Heart right ventricle (tissue), 16 donors: ENCODE results near the gene MYT1. TPM values are rescaled to one million over a fixed set of nuclear protein-coding genes. Genes with fewer than 3 reads are reported as not detected.

Experiments
- ATAC-seq, 8 donors: fragments of 200-7000 bp; cut with Tn5 transposase; one replicate each; pipeline ENCODE4 v1.9.1; 2020; ENCODE audit warnings: mild to moderate bottlenecking in 8 of 8, moderate library complexity in 8 of 8, moderate number of reproducible peaks in 1 of 8
- DNase-seq, 2 donors: peaks; one replicate each; pipeline ENCODE4 v3.0.0-alpha.2; 2020
- H3K27ac ChIP-seq, 10 donors: fragments of 200-600 bp; sonication (generic) in 2 of 10; one replicate each; pipeline versions ENCODE4 v1.5.0 to v1.8.0; 2020 to 2022; ENCODE audit warnings: mild to moderate bottlenecking in 3 of 10
- H3K27me3 ChIP-seq, 7 donors: fragments of 200-600 bp; one replicate each; pipeline ENCODE4 v1.8.0; 2021 to 2022; ENCODE audit warnings: mild to moderate bottlenecking in 2 of 7
- H3K36me3 ChIP-seq, 9 donors: fragments of 200-600 bp; sonication (generic) in 1 of 9; one replicate each; pipeline versions ENCODE4 v1.5.0 to v1.8.0; 2020 to 2022; ENCODE audit warnings: mild to moderate bottlenecking in 2 of 9
- H3K4me1 ChIP-seq, 9 donors: fragments of 200-600 bp; sonication (generic) in 1 of 9; one replicate each; pipeline versions ENCODE4 v1.5.0 to v1.8.0; 2020 to 2022; ENCODE audit warnings: mild to moderate bottlenecking in 4 of 9
- H3K4me3 ChIP-seq, 10 donors: fragments of 200-600 bp; sonication (generic) in 2 of 10; one replicate each; pipeline versions ENCODE4 v1.5.0 to v1.8.0; 2020 to 2022; ENCODE audit warnings: mild to moderate bottlenecking in 7 of 10, moderate library complexity in 2 of 10
- H3K9me3 ChIP-seq, 11 donors: fragments of 200-600 bp in 10 of 11; sonication (generic) in 2 of 11; one replicate each; pipeline versions ENCODE4 v1.5.0 to v1.8.0; 2013 to 2022; ENCODE audit warnings: mild to moderate bottlenecking in 2 of 11, control low read depth in 1 of 11, moderate library complexity in 1 of 11
- CTCF ChIP-seq, 9 donors: fragments of 200-600 bp; sonication (generic) in 2 of 9; IDR thresholded peaks; one replicate each; pipeline versions ENCODE4 v1.5.0 to v1.8.0; 2021 to 2022; ENCODE audit warnings: antibody characterized with exemption in 9 of 9, mild to moderate bottlenecking in 5 of 9, moderate library complexity in 1 of 9
- WGBS, 2 donors: extraction: QIAGEN DNeasy Blood & Tissue Kit; methylation state at CpG; one replicate each; pipeline ENCODE4 v1.1.7; 2013; ENCODE audit warnings: inconsistent platforms in 1 of 2; 5-methylcytosine and 5-hydroxymethylcytosine counted together
- intact Hi-C, 10 donors: fragments of 100-400 bp; cut with DNase I; formaldehyde crosslinking; loops; one replicate each; pipeline versions ENCODE4 v1.11.1 to v1.14.2; 2022
- polyA plus RNA-seq, 2 donors: library from polyadenylated mRNA; stranded (reverse); fragments of 200-250 nt; gene quantifications; one replicate each; pipeline ENCODE4 v1.2.3, GENCODE V29; 2013
- total RNA-seq, 10 donors: library from RNA; stranded (reverse); fragmentation: NEBNext Ultra II Directional in 3 of 10; extraction: Animal tissue kit (Norgen Biotek cat#: 25700) in 3 of 10; gene quantifications; one replicate each; pipeline versions ENCODE4 v1.2.1 to v1.2.4, GENCODE V29; 2021 to 2023
- donor health status: Arrhythmogenic right ventricular cardiomyopathy.
- donor health status: ischemic (EF 13 %, LVEDD 7.1; RV severe dilation, severe dysfunction).
- donor health status: healthy with polysubstance abuse.
- donor health status: DM: no; HTN: yes; CAD: no.
- donor health status: DM: no; HTN: no; CAD: no.
- donor health status: ischemic (EF 25% LVEDD 6.9; RV normal size, moderate dysfunction).
- donor health status: ischemic (EF 25% LVEDD 5.7; RV mildly dilated, moderate dysfunction).
- donor health status: healthy.
- donor health status: DM: yes; HTN: yes; CAD: no.
- donor health status: Ischemic cardiomyopathy.
- donor health status: ischemic (EF 35%, LVEDD 5.7; RV mildly dilated, moderate dysfunction).
- donor health status: nonischemic (EF 11% LVEDD 7.7; RV severe dilation, severe dysfunction).
- donor health status: DM: yes; HTN: yes; CAD: no.
- donor health status: PGD.
- donor health status: ischemic (EF 29% LVEDD 5.4; RV normal size, mild dysfunction).
- donor health status: nonischemic (EF 23%, LVEDD 6.1; RV moderate dilation, normal function).

The MYT1 gene
- total and polyA plus RNA-seq, 12 donors, result 0.01 to 0.35 (median 0.11) TPM; not detected in 1

- 85 to 87% methylated on average over 10 of the region's 10 CpGs for WGBS, 2 donors
- no peak for ATAC-seq
- intact Hi-C loops, result no loop called here
- TF ChIP-seq CTCF (IDR thresholded peaks at IDR 0.05), result no peak
- H3K4me3 ChIP-seq, result no peak overlapping the region
- no peaks in the 10 kb centered on the region for H3K9me3 ChIP-seq
- no peaks in the 10 kb centered on the region for H3K4me1 ChIP-seq
- no peaks in the 10 kb centered on the region for H3K36me3 ChIP-seq
- no peak for DNase-seq
- peaks cover 0 to 88% (median 74%) of the 10 kb centered on the region in 7 donors for H3K27me3 ChIP-seq
- H3K27ac ChIP-seq, result no peak overlapping the region
Measured at GRCh38 chr20:64169091-64169560, 4.9 kb downstream of the MYT1 start.

DNA sequence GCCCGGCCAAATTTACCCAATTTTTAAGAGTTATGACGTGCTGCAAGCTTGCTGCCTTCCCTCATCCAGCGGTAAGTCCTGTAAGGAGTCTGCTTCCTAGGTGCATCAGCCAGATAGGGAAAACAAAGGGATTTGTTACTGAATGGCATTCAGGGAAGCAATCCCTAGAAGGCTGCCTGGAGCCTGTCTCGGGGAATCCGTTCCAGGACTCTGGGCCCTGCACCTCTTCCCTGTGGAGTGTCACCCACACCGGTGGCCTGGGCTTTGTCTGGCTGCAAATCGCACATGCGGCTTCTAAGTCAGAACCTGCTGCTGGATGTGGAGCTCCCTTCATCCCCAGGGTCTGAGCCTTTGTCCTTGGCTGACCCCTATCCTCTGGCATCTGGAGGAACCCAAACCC, 7.0 kb downstream of the MYT1 start:
- DNase-seq (no peak), ATAC-seq (no peak)
- Histone ChIP-seq H3K27ac (no peak overlapping the region), H3K27me3 (peaks cover 0 to 67% (median 56%) of the 10 kb centered on the region in 7 donors), H3K9me3 (no peaks in the 10 kb centered on the region), H3K4me1 (no peaks in the 10 kb centered on the region), H3K36me3 (no peaks in the 10 kb centered on the region), H3K4me3 (no peak overlapping the region)
- TF ChIP-seq CTCF (IDR thresholded peaks at IDR 0.05), result no peak
- WGBS, 2 donors, result 74 to 81% methylated on average over 8 of the region's 8 CpGs
- intact Hi-C loops, result no loop called here

DNA sequence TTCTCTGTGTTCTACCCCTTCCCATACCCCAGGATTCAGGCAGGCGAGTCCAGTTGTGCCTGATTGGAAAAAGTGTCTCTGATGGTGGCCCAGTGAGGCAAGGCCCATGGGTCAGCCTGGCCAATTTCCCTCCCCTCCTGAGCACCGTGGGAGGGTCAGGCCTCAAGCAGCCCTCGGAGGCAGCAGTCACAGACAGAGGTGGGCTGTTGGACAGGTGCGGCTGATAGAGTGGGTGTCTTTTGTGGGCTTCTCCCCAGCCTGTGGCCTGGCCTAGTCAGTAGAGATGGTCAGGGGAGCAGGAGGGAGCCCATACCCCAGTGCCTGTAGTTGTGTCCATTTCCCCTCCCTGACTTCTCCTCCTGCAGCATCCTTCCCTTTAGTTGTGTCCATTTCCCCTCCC, 8.9 kb downstream of the MYT1 start:
- no peaks in the 10 kb centered on the region for H3K36me3 ChIP-seq
- intact Hi-C loops, result no loop called here
- H3K27ac ChIP-seq, result no peak overlapping the region
- H3K9me3 ChIP-seq, result no peaks in the 10 kb centered on the region
- ATAC-seq (no peak), DNase-seq (no peak)
- peaks cover 0 to 64% (median 36%) of the 10 kb centered on the region in 7 donors for H3K27me3 ChIP-seq
- no peak for TF ChIP-seq CTCF (IDR thresholded peaks at IDR 0.05)
- H3K4me3 ChIP-seq, result no peak overlapping the region
- 72 to 78% methylated on average over 4 of the region's 4 CpGs for WGBS, 2 donors
- no peaks in the 10 kb centered on the region for H3K4me1 ChIP-seq

DNA sequence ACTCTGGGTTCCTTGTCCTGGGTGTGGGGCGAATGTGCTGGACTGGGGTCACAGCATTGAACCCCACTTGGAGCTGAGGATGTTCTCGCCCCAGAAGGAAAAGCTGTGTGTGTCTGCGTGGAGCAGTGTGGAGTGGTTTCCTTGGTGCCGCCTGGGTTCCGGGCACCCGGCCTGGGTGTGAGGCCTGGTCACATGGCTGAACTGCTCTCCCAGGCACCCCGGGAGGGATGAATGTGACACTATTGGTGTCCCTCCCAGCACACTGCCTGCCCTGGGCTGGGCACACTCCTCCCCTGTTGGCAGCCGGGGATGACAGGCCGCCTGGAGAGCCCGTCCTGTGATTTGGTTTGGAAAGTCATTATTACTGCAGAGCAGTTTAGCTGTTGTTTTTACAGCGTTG, 12.3 kb downstream of the MYT1 start:
- intact Hi-C loops, result no loop called here
- no peak overlapping the region for H3K27ac ChIP-seq
- H3K4me3 ChIP-seq, result no peak overlapping the region
- no peaks in the 10 kb centered on the region for H3K9me3 ChIP-seq
- WGBS, 2 donors, result 23 to 31% methylated on average over 11 of the region's 11 CpGs
- H3K4me1 ChIP-seq, result no peaks in the 10 kb centered on the region
- no peaks in the 10 kb centered on the region for H3K36me3 ChIP-seq
- ATAC-seq (peak in 4 of 8 donors; percentile 39 to 93 (median 63)), DNase-seq (no peak)
- no peak for TF ChIP-seq CTCF (IDR thresholded peaks at IDR 0.05)
- peaks cover 0 to 38% (median 16%) of the 10 kb centered on the region in 7 donors for H3K27me3 ChIP-seq
